NCI-H1417 treated with DMSO at 0.1 percent for 48 hours (cell line): ENCODE results near the gene CAPZA3.
"Not testable (repeated sequence)": the region's sequence is repeated elsewhere in the genome, so short reads cannot be mapped to it uniquely, and the experiment has no call there.

Experiments used
- DNase-seq: peaks from one replicate; lab custom pipeline; 2025; lab: John Stamatoyannopoulos, UW

CAPZA3 gene, protein sequence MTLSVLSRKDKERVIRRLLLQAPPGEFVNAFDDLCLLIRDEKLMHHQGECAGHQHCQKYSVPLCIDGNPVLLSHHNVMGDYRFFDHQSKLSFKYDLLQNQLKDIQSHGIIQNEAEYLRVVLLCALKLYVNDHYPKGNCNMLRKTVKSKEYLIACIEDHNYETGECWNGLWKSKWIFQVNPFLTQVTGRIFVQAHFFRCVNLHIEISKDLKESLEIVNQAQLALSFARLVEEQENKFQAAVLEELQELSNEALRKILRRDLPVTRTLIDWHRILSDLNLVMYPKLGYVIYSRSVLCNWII

DNA sequence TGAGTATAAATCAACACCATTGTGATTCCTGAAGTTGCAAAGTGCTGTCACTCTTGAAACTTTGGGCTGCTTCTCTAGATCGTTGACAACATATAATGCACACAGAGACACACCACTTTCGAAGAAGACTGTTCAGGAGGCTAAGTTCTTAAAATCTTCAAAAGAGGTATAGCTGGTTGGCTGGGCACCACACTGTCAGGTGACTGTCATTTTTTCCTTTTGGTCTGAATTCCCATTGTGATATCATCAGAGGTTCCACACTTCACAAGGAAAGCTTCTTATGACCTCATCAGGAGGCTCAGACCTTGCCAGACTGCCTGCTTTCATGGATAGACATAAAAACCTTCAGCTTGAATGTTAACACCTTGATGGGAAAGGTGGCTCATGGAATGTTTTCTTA lies at the start of gene CAPZA3, which contains the start of gene PLCZ1:
Gene CAPZA3 (plus strand): TSS at position 301 of the 400 bp plus-strand sequence. CDS start 150 bp downstream, outside the sequence.
Gene PLCZ1 (minus strand): TSS at position 194 of the 400 bp plus-strand sequence. CDS start 641 bp downstream, outside the sequence.
- no peak for DNase-seq

DNA sequence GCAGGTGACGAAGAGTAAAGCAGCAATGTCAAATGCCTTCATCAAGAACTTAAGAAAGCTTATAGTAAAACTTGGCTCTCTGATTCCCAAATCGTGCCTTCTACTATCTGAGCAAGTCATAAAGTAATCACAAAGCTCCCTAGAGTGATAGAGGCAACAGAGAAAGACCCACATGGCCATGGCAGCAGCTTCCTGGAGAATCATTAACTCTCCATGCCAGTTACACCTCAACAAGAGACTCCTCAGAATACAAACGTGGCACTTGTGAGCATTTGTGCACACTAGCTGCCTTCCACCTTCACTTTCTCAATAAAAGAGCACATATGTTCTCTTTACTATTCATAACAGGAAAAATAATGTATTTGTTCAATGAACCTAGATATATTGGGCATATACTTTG lies 48.1 kb upstream of the CAPZA3 start:
- DNase-seq, result no peak

DNA sequence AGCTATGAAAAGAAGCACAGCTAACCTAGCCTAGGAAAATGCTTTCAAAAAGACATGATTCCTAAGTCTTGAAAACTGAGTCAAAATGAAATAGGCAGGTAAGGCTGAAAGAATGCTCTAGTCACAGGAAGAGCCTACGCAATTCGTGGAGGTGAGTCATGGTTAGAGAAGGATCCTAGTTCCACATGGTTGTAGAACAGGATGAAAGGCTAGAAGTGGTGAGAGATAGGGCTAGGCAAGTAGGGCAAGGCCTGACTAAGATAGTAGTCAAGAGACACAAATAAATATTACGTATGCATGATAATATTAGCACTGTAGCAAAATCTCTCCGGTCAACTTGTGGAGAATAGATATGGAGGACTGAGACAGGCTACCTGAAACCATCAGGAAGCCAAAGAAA lies 47.3 kb upstream of the CAPZA3 start:
- DNase-seq, result no peak

DNA sequence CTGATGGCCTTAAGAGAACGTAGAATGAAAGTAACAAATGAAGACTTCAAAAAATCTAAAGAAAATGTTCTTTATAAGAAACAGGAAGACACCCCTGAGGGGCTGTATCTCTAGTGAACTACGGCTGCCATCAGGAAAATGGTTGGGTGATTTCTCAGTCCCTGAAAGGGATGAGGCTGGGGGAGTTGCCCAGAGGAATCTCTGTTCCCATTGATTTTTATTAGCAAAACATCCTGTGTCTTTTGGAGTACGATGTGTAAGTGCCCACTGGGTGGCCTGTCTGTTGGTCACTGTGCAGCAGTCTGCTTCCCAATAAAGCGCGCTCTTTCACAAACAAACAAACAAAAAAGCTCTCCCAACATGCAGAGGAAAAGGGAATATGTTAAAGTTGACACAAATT lies 43.9 kb upstream of the CAPZA3 start:
- DNase-seq, result not testable (repeated sequence)

DNA sequence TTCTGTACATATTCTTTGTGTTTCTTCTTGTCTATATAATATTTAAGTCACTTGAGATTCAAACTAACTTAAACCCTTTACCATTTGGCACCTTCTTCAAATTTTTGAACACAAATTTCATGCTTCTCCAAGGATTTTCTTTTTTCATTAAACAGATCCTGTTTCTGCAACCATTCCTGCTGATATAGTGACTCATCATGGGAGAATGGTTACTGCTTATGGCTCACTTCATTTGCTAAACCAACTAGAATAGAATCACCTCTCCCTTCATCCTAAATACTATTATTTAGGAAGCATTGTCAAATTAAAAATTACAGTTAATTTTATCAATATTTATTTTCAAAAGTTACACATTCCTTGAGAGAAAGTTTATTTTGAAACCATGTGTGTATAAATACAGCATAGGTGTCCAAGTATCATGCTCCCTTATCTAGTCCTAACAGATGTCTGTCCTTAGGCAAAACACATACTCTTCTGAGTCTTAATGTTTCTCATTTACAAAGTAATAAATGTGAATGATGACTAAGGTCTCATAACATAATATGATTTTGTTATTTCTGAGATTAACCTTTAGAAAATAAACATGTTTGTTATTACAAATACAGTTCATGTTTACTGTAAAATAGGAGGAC lies 40.8 kb upstream of the CAPZA3 start:
- DNase-seq, result no peak

DNA sequence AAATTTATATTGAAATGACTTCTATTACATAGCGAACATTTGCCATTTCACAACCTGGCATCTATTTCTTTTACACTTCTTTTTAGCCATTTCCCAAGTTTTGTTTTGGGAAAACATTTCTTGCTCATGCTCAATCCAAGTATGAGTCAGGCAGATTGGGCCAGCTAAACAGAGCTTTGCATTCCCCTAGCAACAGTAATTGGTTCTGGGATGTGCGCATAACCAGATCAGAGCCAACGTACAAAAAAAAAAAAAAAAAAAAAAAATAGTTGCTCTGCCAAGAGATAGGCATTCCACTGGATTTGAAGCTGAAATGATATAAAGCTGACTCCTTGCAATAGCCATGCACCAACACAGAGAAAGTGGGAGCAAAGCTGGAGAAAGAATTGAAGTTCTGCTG lies 37.6 kb upstream of the CAPZA3 start:
- no peak for DNase-seq

DNA sequence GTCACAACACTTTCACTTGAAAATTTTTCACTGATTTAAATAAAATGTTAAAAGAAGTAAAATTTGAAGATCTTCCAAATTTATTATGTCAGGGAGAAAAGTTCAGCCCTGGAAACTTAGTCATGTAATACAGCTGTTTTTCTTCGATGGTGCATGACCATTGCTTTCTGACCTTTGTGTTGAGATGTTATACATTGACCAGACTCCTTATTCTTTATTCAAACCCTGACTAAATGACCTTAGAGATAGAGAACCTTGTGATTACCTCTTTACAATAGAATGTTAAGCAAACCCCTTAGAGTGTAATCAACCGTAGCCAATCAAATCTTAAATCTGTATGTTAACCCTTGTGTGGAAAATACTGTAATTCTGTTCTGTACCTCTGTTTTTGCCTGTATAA lies 34.6 kb upstream of the CAPZA3 start:
- no peak for DNase-seq

DNA sequence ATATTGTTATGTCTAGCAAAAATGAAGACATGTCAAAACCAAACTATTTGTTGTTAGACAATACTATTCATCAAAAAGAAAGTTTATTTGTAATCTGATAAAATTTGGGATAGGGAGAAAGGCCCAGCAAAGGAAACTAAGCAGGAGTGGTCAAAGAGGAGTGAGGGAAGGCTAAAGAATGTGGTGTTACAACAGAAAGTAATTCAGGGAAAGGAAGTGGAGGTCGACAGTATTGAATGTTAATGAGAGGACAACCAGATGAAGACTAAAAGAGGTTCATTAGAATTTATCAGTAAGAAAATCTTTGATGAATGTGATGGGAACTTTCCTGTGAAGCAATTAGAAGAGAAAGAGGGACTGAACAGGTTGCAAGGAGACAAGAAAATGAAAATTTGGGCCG lies 34.0 kb upstream of the CAPZA3 start:
- no peak for DNase-seq

DNA sequence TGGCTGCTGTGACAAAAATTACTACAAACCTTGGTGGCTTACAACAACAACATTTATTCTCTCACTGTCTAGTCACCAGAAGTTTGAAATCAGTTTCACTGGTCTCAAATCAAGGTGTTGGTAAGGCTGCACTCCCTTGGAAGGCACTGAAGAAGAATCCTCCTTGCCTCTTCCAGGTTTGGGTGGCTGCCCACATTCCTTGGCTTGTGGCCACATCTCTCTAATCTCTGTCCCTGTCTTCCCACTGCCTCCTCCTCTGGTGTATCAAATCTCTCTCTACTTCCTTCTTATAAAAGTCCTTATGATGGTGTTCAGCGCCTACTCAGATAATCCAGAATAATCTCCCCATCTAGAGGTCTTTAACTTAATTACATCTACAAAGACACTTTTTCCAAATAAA lies 31.1 kb upstream of the CAPZA3 start:
- DNase-seq, result no peak

DNA sequence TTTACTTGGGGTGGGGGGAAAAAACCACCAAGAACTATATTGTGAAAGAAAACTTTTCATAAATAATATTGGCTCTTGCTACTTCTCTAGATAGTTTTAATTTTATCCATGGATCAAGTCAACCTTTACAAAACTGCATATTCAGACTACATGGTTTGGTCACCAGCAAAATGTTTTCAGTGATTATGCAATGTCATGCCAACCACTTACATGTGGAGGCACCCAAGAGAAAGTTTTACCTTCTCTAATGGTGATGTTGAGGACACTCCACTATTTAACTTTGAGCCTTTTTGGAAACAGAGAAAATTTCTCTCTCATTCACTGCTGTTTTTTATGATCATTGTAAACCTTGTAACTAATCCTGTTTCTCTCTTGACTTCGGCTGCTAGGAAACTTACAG lies 21.7 kb upstream of the CAPZA3 start:
- no peak for DNase-seq

DNA sequence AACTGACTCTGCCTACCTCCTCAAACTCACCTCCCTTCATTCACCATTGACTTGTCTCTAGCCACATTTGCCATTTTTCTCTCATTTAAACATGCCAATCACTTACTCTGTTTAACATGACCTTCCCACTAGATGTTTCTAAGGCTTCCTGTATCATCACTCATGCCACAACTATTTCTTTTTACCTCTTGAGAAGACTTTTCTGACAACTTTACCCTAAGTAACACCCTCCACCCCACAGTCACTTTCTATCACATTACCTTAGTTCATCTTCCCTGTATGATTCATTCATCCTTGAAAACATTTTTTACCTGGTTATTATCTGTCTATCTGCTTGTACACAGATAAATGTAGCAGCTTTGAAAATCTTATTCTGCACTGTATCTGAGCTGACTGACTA lies 19.5 kb upstream of the CAPZA3 start:
- no peak for DNase-seq

DNA sequence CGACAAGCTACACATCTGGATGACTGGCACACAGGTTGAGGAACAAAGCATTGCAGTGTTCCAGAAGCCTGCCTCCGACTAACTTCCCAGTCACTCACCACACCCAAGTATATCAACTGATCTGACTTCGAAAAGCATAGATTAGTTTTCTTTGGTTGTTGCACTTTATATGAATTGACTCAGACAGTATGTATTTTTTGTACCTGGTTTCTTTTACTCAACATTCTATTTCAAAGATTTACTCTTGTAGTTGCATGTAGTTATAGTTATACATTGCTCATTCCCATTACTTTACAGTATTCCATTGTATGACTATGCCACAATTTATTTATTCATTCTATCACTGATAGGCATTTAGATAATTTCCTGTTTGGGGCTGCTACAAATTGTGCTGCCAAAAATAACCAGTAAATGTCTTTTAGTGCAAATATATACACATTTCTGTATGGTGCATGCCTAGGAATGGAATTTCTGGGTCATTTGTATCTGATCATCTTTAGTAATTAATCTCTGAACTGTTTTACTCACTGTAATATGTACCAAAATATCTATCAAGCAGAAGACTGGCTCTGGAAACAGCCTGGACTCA lies 17.9 kb upstream of the CAPZA3 start:
- DNase-seq, result no peak

DNA sequence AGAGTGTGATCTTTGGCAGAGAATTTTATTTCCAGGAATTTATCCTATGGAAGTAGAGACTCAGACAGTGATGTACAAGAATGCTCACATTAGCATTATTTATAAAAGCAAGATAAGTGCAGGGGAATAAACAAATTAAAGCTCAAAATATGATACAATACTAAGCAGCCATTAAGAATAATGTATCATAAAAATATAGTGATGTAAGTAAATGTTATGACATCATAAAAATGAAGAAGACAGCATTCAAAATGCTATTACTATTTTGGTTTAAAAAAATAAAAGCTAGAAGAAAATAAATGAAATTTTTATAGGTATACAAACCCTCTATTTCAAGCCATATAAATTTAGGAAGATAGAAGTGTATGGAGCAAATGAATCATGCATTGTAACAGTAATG lies 17.2 kb upstream of the CAPZA3 start:
- DNase-seq, result no peak

DNA sequence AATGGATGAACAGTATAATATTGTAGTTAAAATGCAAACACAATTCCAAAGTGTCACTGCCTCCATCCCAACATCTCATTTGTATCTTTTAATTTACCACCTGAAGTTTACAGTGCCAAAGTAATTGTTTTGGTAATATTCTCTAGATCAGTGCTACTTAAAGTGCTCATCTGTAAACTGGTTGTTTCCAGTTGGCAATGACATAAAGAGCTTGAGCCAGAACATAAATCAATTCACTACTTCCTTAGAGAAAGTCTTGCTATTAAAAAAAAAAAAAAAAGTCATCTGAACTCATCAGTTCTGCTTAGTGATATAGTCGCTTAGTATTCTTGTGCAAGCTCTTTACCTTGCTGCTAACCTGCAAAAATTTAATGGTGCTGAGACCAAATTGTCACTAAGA lies 16.5 kb upstream of the CAPZA3 start:
- no peak for DNase-seq

DNA sequence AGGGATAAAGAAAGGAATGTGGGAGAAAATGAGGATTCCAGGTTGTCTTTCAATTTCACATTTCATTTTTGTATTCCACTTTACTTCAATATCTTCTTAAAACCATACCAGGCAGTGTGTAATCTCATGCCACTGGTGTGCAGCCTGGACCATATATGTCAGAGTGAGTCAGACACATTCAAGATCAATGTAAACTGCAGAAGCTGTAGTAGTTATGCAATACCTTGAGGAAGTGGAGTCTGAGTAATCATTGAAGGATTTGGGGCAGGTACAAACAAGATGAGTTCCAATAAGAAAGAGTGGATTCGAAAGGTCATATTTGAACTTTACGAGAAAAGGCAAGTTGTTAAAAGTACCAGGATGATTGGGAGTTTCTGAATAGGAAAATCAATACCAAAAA lies 14.2 kb upstream of the CAPZA3 start:
- no peak for DNase-seq

DNA sequence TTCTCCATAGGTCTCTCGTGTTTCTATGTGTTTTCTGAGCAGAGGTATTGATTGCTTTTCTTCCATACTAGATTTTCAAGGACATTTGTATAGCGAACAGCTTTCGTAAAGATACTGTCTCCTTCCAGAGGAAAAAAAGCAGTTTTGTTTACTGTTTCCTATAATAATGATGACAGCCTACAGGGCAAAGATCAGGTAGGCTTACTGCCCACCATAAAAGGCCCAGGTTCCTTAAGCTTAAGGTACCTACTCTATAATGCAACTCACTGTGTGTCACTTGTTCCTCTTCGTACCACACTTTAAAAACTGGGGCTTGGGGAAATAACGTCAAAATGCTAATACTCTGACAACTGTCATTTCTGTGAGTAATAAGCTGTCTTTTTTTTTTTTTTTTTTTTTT lies 6.8 kb upstream of the CAPZA3 start:
- no peak for DNase-seq

DNA sequence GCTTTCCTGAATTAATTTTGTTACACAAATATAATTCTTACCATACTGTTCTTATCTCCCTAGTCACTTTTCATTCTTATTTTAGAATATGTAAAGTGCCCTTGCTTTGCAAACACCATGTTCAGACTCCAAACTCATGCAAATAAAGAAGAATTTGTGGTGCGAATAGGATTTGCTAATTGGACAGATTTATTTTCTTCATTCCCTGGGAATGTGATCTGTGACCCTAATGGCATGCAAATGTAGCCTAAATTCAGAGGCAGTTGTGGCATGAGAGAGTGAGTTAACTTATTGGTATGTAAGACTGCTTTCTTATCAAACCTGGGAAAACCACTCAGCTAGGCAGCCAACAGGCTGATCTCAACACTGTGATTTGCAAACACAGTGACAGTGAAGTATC lies 10.0 kb downstream of the CAPZA3 start:
- no peak for DNase-seq

DNA sequence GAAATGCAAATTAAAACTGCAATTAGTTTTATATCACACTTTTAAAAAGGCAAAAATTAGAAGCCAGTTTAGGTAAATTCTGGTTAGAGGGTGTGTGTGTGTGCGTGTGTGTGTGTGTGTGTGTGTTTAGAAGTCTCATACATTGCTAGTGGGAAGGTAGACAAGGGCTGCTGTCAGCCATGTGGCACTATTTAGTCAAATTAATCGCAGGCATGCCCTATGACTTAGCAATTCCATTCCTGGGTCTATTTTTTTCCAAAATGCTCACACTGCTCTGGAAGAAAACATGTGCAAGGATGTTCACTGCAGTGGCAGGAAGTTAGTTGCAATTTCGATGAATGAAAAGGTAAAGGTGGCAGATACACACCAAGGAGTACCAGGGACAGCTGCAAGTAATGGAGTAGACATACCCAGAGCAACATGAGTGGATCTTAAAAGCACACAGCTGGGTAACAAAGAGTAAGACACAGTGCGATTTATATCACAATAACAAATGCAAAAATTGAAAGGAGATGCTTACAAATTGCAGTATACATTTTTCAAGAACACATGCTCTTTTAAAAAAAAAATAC lies 11.6 kb downstream of the CAPZA3 start:
- no peak for DNase-seq

DNA sequence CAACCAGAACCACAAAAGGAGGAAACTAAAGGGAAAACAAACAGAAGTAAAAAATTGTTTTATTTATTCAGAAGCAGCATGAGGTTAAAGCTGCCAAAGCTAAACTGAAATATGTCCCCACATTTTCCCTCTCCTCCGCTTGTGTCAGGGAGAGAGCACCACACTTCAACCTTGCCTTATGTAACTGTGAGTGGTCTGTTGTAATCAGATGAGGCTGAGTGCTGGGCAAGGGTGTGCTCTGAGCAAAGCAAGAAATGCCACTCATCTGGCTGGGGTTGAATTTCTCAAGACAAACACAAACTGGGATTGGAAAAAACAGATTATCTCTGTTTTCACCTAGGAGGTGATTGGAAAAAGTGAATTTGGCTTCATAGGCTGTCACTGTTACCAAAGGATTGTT lies 12.2 kb downstream of the CAPZA3 start:
- DNase-seq, result no peak

DNA sequence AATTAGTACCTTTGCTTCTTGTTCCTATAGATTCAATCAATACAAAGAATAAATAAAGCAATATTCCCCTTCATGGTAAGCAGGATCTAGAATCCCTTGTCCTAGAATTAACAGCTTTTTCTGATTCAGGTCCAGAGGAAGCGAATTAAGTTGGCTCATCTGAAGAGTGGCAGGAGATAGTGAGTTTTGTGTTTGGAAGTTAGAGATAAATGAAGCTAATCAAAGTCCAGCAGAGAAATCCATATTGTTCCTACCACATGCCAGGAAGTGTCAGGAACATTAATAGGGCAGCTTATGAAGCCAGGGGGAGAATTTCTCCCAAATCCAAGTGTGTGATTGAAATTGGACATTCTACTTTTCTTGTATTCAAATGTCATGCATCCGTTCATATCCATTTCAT lies 13.9 kb downstream of the CAPZA3 start:
- no peak for DNase-seq

DNA sequence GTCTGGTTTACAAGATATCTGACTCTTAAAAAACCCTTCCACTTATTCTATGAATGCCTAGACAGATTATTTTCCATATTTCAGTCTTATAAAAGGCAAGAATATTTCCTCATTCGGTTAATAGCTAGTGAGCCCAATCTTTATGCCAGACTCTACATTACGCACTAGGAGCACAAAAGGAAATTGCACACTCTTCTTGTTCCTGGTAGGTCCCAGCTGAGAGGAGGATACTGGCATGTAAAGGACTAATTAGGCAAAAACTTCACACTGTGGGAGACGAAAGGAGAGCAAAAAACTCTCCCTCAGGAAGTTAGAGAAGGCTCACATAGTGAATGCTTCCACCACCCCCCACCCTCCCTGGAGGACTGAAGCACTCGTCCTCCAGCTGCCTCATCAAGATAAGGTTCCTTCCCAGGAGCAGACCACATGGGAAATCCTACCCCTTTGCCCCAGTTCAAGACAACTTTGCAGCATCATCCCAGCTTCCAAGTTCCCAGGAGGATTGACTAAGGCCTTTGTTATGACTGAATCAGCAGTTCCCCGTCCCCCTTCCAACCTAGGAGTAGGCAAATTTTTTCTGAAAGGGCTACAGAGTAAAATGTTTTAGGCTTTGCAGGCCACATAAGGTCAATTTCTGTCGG lies 14.5 kb downstream of the CAPZA3 start:
- DNase-seq, result no peak

DNA sequence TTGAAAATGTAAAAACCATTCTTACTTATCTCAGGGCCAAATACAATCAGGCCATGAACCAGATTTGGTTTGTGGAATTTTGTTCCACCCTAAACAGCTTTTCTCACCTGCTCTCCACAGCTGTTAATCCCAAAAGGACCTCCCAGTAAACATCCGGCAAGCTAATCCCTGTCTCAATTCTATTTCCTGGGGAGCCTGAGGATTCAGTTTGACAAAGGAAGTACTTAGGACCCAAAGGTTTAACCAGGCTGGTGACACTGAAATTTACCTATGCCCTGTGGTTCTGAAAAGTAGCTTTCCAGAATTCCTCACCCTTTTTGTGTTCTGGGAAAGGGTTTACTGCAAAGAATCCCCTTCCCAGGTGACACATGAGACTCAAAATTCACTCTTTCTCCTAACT lies 15.0 kb downstream of the CAPZA3 start:
- no peak for DNase-seq
